ENCODE data around the gene APOM. TPM values are rescaled to one million over a fixed set of nuclear protein-coding genes. Genes with fewer than 3 reads are reported as not detected.

APOM gene
- total RNA-seq, 4 donors from 2014 or later: 0.62 to 7.4 (median 3.2) TPM

- no peak for ATAC-seq
- peak overlapping the region in 1 of 4 donors; percentile 14 for H3K27ac ChIP-seq
- no peaks in the 10 kb centered on the region for H3K4me1 ChIP-seq
- WGBS, 2 donors (ENCODE audit: low coverage in 1 of 2): 60 to 64% methylated on average over 3 to 5 of the region's 7 CpGs
- no peaks in the 10 kb centered on the region for H3K9me3 ChIP-seq
- H3K27me3 ChIP-seq: no peaks in the 10 kb centered on the region
- peaks cover 0 to 100% of the 10 kb centered on the region in 2 donors for H3K36me3 ChIP-seq
- no peak overlapping the region for H3K4me3 ChIP-seq
- TF ChIP-seq POLR2AphosphoS5 (IDR thresholded peaks at IDR 0.05) (no peak), CTCF (IDR thresholded peaks at IDR 0.05) (no peak), EP300 (IDR thresholded peaks at IDR 0.05) (no peak), POLR2A (IDR thresholded peaks at IDR 0.05) (no peak)
Observed at GRCh38 chr6:31633447-31633846, 22.2 kb upstream of the APOM start.

GRCh38 chr6:31634131-31634530 lies 21.6 kb upstream of the APOM start:
- Histone ChIP-seq H3K9me3 (no peaks in the 10 kb centered on the region), H3K4me3 (no peak overlapping the region), H3K36me3 (peaks cover 0 to 100% of the 10 kb centered on the region in 2 donors), H3K27ac (peak overlapping the region in 1 of 4 donors; percentile 14), H3K27me3 (no peaks in the 10 kb centered on the region), H3K4me1 (no peaks in the 10 kb centered on the region)
- 85 to 92% methylated on average over 2 of the region's 3 CpGs for WGBS, 2 donors (ENCODE audit: low coverage in 1 of 2)
- TF ChIP-seq CTCF (IDR thresholded peaks at IDR 0.05) (no peak), EP300 (IDR thresholded peaks at IDR 0.05) (no peak)
- ATAC-seq: no peak

DNA sequence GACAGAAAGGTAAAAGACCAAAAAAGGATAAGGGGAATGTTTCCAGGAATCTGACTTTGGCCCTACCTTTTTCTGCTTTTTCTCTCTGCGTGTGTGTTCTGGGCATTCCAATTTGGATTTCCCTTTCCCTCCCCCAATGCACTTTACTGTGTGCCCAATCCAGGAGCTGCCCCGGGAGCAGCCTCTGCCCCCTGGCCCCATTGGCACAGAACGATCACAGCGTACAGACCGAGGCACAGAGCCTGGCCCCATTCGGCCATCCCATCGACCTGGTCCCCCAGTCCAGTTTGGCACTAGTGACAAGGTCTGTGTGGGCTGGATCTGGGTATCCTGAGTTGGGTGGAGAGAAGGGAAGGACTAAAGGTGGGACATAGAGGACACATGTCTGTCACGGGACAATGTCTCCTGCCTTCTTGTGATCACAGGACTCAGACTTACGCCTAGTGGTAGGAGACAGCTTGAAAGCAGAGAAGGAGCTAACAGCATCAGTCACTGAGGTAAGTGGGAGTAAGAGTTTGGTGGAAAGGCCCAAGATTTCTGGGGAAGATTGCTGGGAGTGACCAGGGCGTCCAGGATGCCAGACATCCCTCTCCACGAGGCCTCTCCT lies 20.6 kb upstream of the APOM start:
- Histone ChIP-seq H3K27ac (peak overlapping the region in 1 of 4 donors; percentile 14), H3K4me3 (no peak overlapping the region), H3K4me1 (no peaks in the 10 kb centered on the region), H3K9me3 (no peaks in the 10 kb centered on the region), H3K36me3 (peaks cover 0 to 100% of the 10 kb centered on the region in 2 donors), H3K27me3 (no peaks in the 10 kb centered on the region)
- 70 to 72% methylated on average over 7 to 8 of the region's 11 CpGs for WGBS, 2 donors (ENCODE audit: low coverage in 1 of 2)
- ATAC-seq: no peak
- TF ChIP-seq POLR2A (IDR thresholded peaks at IDR 0.05): no peak
- TF ChIP-seq CTCF (IDR thresholded peaks at IDR 0.05): no peak
- no peak for TF ChIP-seq EP300 (IDR thresholded peaks at IDR 0.05)
- no peak for TF ChIP-seq POLR2AphosphoS5 (IDR thresholded peaks at IDR 0.05)

DNA sequence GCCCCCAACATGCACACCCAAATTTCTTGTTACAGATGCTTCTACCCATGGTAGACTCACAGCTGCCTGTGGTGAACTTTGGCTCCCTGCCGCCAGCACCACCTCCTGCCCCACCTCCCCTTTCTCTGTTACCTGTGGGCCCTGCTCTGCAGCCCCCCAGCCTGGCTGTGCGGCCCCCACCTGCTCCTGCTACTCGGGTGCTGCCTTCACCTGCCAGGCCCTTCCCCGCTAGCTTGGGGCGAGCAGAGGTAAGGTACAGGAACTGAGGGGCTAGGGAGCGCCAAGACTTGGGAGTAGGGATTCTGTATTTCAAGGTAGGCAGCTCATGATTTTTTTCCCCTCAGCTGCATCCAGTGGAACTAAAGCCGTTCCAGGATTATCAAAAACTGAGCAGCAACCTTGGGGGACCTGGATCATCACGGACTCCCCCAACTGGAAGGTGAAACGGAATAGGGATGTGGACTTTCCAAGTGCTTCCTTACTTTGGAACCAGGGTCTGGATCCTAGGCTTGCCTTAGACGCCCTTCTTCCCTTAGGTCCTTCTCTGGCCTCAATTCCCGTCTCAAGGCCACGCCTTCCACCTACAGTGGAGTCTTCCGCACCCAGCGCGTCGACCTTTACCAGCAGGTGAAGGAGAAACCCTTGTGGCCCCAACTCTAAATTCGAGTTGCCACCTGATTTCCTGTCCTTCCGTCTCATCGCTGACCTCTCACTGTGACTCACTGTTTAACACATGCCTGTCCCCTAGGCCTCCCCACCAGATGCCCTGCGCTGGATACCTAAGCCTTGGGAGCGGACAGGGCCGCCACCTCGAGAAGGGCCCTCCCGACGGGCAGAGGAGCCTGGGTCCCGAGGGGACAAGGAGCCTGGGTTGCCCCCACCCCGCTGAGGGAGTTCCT lies 18.7 kb upstream of the APOM start:
- no peak for TF ChIP-seq POLR2A (IDR thresholded peaks at IDR 0.05)
- peak; percentile 11 for TF ChIP-seq POLR2AphosphoS5 (IDR thresholded peaks at IDR 0.05)
- Histone ChIP-seq H3K27ac (no peak overlapping the region), H3K27me3 (no peaks in the 10 kb centered on the region), H3K4me3 (no peak overlapping the region), H3K4me1 (no peaks in the 10 kb centered on the region), H3K36me3 (peaks cover 0 to 100% of the 10 kb centered on the region in 2 donors), H3K9me3 (no peaks in the 10 kb centered on the region)
- ATAC-seq: no peak
- 63 to 71% methylated on average over 7 to 15 of the region's 27 CpGs for WGBS, 2 donors (ENCODE audit: low coverage in 1 of 2)

DNA sequence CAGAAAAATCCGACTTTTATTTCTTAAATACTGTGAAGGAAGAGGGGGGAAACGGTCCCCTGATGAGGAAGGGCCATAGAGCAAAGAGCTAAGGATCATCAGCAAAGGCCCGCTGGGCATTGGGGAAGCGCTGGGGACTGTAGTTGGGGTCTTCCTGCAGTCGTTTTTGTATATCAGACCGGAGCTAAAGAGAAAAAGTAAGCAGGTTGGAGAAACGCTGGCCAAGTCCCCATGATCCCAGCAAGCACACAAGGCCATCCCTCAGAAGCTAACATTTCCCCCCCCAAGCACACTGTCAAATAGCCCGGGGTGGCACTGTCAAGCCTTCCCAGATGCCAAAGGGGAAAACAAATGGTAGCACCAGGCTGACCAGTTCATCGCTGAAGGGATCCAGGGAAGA lies 16.7 kb upstream of the APOM start:
- Histone ChIP-seq H3K9me3 (no peaks in the 10 kb centered on the region), H3K4me3 (no peak overlapping the region), H3K4me1 (no peaks in the 10 kb centered on the region), H3K27ac (peak overlapping the region in 1 of 4 donors; percentile 17), H3K36me3 (peaks cover 0 to 100% of the 10 kb centered on the region in 2 donors), H3K27me3 (no peaks in the 10 kb centered on the region)
- no peak for ATAC-seq
- 70 to 74% methylated on average over 8 to 9 of the region's 9 CpGs for WGBS, 2 donors (ENCODE audit: low coverage in 1 of 2)
- TF ChIP-seq POLR2A (IDR thresholded peaks at IDR 0.05) (no peak), EP300 (IDR thresholded peaks at IDR 0.05) (no peak), CTCF (IDR thresholded peaks at IDR 0.05) (no peak), POLR2AphosphoS5 (IDR thresholded peaks at IDR 0.05) (no peak)

Data from gastroesophageal sphincter (tissue), 4 donors.